Measurements from ENCODE around the gene CLGN.
A peak's percentile ranks its signal among the peaks of the same experiment; 100 is the strongest.
"Not testable (repeated sequence)": the region's sequence is repeated elsewhere in the genome, so short reads cannot be mapped to it uniquely, and the experiment has no call there.

Gene CLGN

DNA sequence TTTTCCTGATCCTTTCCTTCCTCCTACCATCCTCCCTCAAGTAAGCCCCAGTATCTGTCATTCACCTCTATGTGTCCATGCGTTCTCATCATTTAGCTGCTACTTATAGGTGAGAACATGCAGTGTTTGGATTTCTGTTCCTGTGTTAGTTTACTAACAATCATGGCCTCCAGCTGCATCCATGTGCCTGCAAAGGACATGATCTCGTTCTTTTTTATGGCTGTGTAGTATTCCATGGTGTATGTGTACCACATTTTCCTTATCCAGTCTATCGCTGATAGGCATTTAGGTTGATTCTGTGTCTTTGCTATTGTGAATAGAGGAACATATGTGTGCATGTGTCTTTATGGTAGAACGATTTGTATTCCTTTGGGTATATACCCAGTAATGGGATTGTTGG is 16.9 kb upstream of the CLGN start:
- not testable (repeated sequence) for H3K9me3 ChIP-seq (ENCODE audit: control insufficient read depth in 5 of 5, low read length in 5 of 5); H3K4me3 ChIP-seq (ENCODE audit: low read depth in 1 of 5, low read length in 5 of 5); H3K36me3 ChIP-seq (ENCODE audit: control insufficient read depth in 5 of 5, insufficient read depth in 5 of 5, low read length in 5 of 5); H3K9ac ChIP-seq (ENCODE audit: low read length in 5 of 5); H3K4me1 ChIP-seq (ENCODE audit: control insufficient read depth in 5 of 5, insufficient read depth in 5 of 5, low read length in 5 of 5); H3K27me3 ChIP-seq (ENCODE audit: control insufficient read depth in 5 of 5, insufficient read depth in 4 of 5, low read length in 5 of 5); H3K27ac ChIP-seq (ENCODE audit: low read depth, low read length)

DNA sequence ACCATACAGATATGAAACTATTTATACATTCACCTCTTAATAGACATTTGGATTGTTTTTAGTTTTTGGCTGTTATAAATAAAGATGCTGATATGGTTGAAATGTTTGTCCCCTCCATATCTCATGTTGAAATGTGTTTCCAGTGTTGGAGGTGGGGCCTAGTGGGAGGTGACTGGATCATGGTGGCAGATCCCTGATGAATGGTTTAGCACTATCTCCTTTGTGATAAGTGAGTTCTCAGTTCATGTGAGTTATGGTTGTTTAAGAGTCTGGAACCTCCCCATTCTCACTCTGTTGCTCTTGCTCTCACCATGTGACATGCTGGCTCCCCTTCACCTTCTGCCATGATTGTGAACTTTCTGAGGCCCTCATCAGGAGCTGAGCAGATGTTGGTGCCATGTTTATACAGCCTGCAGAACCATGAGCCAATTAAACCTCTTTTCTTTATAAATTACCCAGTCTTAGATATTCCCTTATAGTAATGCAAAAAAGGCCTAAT is 12.2 kb upstream of the CLGN start:
- Histone ChIP-seq H3K4me1 (ENCODE audit: control insufficient read depth in 5 of 5, insufficient read depth in 5 of 5, low read length in 5 of 5) (no peaks in the 10 kb centered on the region), H3K4me3 (ENCODE audit: low read depth in 1 of 5, low read length in 5 of 5) (no peak overlapping the region), H3K27me3 (ENCODE audit: control insufficient read depth in 5 of 5, insufficient read depth in 4 of 5, low read length in 5 of 5) (no peaks in the 10 kb centered on the region)

DNA sequence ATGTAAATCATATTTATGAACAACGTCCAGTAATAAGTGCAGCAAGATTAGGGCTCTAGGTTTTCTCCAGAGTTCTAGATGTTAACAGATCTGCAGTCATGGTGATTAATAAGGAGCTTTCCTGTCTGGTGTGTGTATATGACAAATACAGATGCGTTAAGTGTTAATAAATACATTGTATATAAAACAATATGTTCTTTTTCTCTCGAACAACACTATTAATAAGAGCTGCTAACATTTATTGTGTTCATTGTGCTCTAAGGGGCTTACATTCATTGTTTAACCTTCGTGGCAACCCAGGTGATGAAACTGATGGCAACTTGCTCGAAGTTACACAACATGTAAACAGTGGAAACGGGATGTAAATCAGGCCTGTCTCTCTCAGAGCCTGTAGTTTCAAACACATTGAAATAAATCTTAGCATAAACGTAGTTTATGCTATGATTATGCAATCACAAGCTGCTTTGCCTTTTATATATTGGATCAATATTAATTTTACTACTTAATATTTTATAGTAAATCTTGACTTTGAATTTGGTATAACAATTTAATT is 547 bp upstream of the CLGN start:
- Histone ChIP-seq H3K27me3 (ENCODE audit: control insufficient read depth in 5 of 5, insufficient read depth in 4 of 5, low read length in 5 of 5) (peaks cover 0 to 10% (median 8%) of the 10 kb centered on the region in 5 donors), H3K36me3 (ENCODE audit: control insufficient read depth in 5 of 5, insufficient read depth in 5 of 5, low read length in 5 of 5) (no peaks in the 10 kb centered on the region), H3K27ac (ENCODE audit: low read depth, low read length) (no peak overlapping the region), H3K4me1 (ENCODE audit: control insufficient read depth in 5 of 5, insufficient read depth in 5 of 5, low read length in 5 of 5) (peaks cover 0 to 16% (median 16%) of the 10 kb centered on the region in 5 donors), H3K9ac (ENCODE audit: low read length in 5 of 5) (peak overlapping the region in 1 of 5 donors; percentile 70), H3K4me3 (ENCODE audit: low read depth in 1 of 5, low read length in 5 of 5) (peak overlapping the region; percentile 59 to 92 (median 82)), H3K9me3 (ENCODE audit: control insufficient read depth in 5 of 5, low read length in 5 of 5) (no peaks in the 10 kb centered on the region)

More for the DNA sequence above, 12.2 kb upstream of the CLGN start:
- Histone ChIP-seq H3K36me3 (ENCODE audit: control insufficient read depth in 5 of 5, insufficient read depth in 5 of 5, low read length in 5 of 5) (no peaks in the 10 kb centered on the region), H3K9ac (ENCODE audit: low read length in 5 of 5) (no peak overlapping the region), H3K9me3 (ENCODE audit: control insufficient read depth in 5 of 5, low read length in 5 of 5) (peaks cover 0 to 5% (median 0%) of the 10 kb centered on the region in 5 donors), H3K27ac (ENCODE audit: low read depth, low read length) (no peak overlapping the region)

- H3K27ac ChIP-seq (ENCODE audit: low read depth, low read length): no peak overlapping the region
- peaks cover 0 to 10% (median 8%) of the 10 kb centered on the region in 5 donors for H3K27me3 ChIP-seq (ENCODE audit: control insufficient read depth in 5 of 5, insufficient read depth in 4 of 5, low read length in 5 of 5)
- peaks cover 0 to 16% (median 16%) of the 10 kb centered on the region in 5 donors for H3K4me1 ChIP-seq (ENCODE audit: control insufficient read depth in 5 of 5, insufficient read depth in 5 of 5, low read length in 5 of 5)
- H3K36me3 ChIP-seq (ENCODE audit: control insufficient read depth in 5 of 5, insufficient read depth in 5 of 5, low read length in 5 of 5): no peaks in the 10 kb centered on the region
- H3K9ac ChIP-seq (ENCODE audit: low read length in 5 of 5): no peak overlapping the region
- peak overlapping the region in 4 of 5 donors; percentile 79 to 92 (median 86) for H3K4me3 ChIP-seq (ENCODE audit: low read depth in 1 of 5, low read length in 5 of 5)
- H3K9me3 ChIP-seq (ENCODE audit: control insufficient read depth in 5 of 5, low read length in 5 of 5): peaks cover 0 to 2% (median 0%) of the 10 kb centered on the region in 5 donors
Observed at GRCh38 chr4:140426610-140427105, 790 bp downstream of the CLGN start.

DNA sequence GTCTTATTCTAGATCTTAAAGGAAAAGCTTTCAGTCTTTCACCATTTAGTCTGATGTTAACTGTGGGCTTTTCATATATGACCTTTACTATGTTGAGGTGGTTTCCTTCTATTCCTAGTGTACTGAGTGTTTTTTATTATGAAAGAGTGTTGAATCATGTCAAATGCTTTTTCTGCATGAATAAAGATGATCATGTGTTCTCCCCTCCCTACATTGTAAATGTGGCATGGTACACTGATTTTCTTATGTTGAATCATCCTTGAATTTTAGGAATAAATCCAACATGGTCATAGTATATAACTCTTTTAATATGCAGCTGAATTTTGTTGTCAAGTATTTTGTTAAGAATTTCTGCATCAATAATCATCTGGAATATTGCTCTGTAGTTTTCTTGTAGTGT is 4.3 kb downstream of the CLGN start:
- Histone ChIP-seq H3K9me3 (ENCODE audit: control insufficient read depth in 5 of 5, low read length in 5 of 5) (peaks cover 0 to 2% (median 0%) of the 10 kb centered on the region in 5 donors), H3K4me3 (ENCODE audit: low read depth in 1 of 5, low read length in 5 of 5) (no peak overlapping the region), H3K4me1 (ENCODE audit: control insufficient read depth in 5 of 5, insufficient read depth in 5 of 5, low read length in 5 of 5) (peaks cover 0 to 16% (median 16%) of the 10 kb centered on the region in 5 donors), H3K36me3 (ENCODE audit: control insufficient read depth in 5 of 5, insufficient read depth in 5 of 5, low read length in 5 of 5) (no peaks in the 10 kb centered on the region), H3K9ac (ENCODE audit: low read length in 5 of 5) (no peak overlapping the region), H3K27me3 (ENCODE audit: control insufficient read depth in 5 of 5, insufficient read depth in 4 of 5, low read length in 5 of 5) (peaks cover 0 to 10% (median 8%) of the 10 kb centered on the region in 5 donors), H3K27ac (ENCODE audit: low read depth, low read length) (no peak overlapping the region)

DNA sequence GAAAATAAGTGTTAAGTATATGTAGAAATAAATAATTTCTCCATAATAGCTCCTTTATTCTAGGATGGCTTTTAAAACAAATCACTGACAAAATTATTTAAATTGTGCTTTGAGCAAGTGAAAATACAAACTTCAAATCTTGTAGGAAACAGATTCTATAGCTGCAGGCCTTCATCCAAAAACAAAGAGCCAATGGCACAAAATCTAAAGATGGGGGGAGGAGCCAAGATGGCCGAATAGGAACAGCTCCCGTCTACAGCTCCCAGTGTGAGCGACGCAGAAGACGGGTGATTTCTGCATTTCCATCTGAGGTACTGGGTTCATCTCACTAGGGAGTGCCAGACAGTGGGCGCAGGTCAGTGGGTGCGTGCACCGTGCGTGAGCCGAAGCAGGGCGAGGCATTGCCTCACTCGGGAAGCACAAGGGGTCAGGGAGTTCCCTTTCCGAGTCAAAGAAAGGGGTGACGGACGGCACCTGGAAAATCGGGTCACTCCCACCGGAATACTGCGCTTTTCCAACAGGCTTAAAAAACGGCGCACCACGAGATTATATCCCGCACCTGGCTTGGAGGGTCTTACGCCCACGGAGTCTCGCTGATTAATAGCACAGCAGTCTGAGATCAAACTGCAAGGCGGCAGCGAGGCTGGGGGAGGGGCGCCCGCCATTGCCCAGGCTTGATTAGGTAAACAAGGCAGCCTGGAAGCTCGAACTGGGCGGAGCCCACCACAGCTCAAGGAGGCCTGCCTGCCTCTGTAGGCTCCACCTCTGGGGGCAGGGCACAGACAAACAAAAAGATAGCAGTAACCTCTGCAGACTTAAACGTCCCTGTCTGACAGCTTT is 14.1 kb downstream of the CLGN start:
- not testable (repeated sequence) for H3K9ac ChIP-seq (ENCODE audit: low read length in 5 of 5)

GRCh38 chr4:140408974-140409373 is 18.5 kb downstream of the CLGN start:
- Histone ChIP-seq H3K27me3 (ENCODE audit: control insufficient read depth in 5 of 5, insufficient read depth in 4 of 5, low read length in 5 of 5) (no peaks in the 10 kb centered on the region), H3K4me3 (ENCODE audit: low read depth in 1 of 5, low read length in 5 of 5) (no peak overlapping the region), H3K36me3 (ENCODE audit: control insufficient read depth in 5 of 5, insufficient read depth in 5 of 5, low read length in 5 of 5) (no peaks in the 10 kb centered on the region)

More for the DNA sequence above, 14.1 kb downstream of the CLGN start:
- not testable (repeated sequence) for H3K9me3 ChIP-seq (ENCODE audit: control insufficient read depth in 5 of 5, low read length in 5 of 5); H3K4me1 ChIP-seq (ENCODE audit: control insufficient read depth in 5 of 5, insufficient read depth in 5 of 5, low read length in 5 of 5); H3K4me3 ChIP-seq (ENCODE audit: low read depth in 1 of 5, low read length in 5 of 5); H3K27me3 ChIP-seq (ENCODE audit: control insufficient read depth in 5 of 5, insufficient read depth in 4 of 5, low read length in 5 of 5); H3K36me3 ChIP-seq (ENCODE audit: control insufficient read depth in 5 of 5, insufficient read depth in 5 of 5, low read length in 5 of 5); H3K27ac ChIP-seq (ENCODE audit: low read depth, low read length)

DNA sequence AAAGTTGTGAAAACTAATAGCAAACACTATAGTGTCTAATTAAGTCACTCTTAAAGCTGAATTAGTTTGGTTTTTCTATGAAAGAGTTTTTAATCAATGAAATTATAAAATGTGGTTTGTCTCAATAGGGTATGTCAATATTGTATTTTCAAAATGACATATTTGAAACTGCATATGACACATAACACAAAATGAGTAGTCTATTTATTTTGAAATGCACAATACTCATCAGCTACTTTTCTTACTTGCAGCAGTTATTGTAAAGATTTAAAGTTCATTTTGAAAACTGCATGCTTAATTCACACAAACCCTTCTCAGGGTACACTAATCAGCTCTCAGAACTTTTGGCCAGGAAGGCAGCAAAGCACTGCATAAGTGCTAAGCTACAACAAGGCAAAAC is 21.2 kb downstream of the CLGN start:
- Histone ChIP-seq H3K9me3 (ENCODE audit: control insufficient read depth in 5 of 5, low read length in 5 of 5) (no peaks in the 10 kb centered on the region), H3K36me3 (ENCODE audit: control insufficient read depth in 5 of 5, insufficient read depth in 5 of 5, low read length in 5 of 5) (no peaks in the 10 kb centered on the region), H3K27ac (ENCODE audit: low read depth, low read length) (no peak overlapping the region), H3K4me3 (ENCODE audit: low read depth in 1 of 5, low read length in 5 of 5) (no peak overlapping the region), H3K4me1 (ENCODE audit: control insufficient read depth in 5 of 5, insufficient read depth in 5 of 5, low read length in 5 of 5) (no peaks in the 10 kb centered on the region), H3K9ac (ENCODE audit: low read length in 5 of 5) (no peak overlapping the region), H3K27me3 (ENCODE audit: control insufficient read depth in 5 of 5, insufficient read depth in 4 of 5, low read length in 5 of 5) (no peaks in the 10 kb centered on the region)

More at GRCh38 chr4:140408974-140409373, 18.5 kb downstream of the CLGN start:
- H3K27ac ChIP-seq (ENCODE audit: low read depth, low read length): no peak overlapping the region
- H3K9ac ChIP-seq (ENCODE audit: low read length in 5 of 5): no peak overlapping the region
- no peaks in the 10 kb centered on the region for H3K4me1 ChIP-seq (ENCODE audit: control insufficient read depth in 5 of 5, insufficient read depth in 5 of 5, low read length in 5 of 5)
- H3K9me3 ChIP-seq (ENCODE audit: control insufficient read depth in 5 of 5, low read length in 5 of 5): no peaks in the 10 kb centered on the region

DNA sequence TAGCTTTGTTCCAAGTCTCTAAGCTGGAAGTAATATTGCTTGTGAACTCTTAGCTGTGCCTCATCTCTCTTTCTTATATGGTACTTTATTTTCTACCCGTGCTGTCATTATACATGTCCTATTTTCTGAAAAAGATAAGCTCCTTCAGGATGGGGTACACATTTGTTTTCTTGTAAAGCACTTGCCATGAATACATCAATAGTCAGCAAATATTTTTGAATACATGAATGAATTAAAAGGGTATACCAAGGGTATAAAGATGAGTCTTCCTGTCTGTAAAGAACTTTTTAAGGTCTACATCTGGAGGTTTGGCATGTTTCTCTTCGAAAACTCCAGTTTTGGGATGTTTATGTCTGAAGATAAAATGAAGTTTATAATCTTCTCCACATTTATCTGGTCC is 27.3 kb downstream of the CLGN start:
- H3K9me3 ChIP-seq (ENCODE audit: control insufficient read depth in 5 of 5, low read length in 5 of 5): no peaks in the 10 kb centered on the region
- no peak overlapping the region for H3K9ac ChIP-seq (ENCODE audit: low read length in 5 of 5)
- H3K4me3 ChIP-seq (ENCODE audit: low read depth in 1 of 5, low read length in 5 of 5): no peak overlapping the region
- no peak overlapping the region for H3K27ac ChIP-seq (ENCODE audit: low read depth, low read length)
- H3K27me3 ChIP-seq (ENCODE audit: control insufficient read depth in 5 of 5, insufficient read depth in 4 of 5, low read length in 5 of 5): peaks cover 0 to 2% (median 0%) of the 10 kb centered on the region in 5 donors
- H3K36me3 ChIP-seq (ENCODE audit: control insufficient read depth in 5 of 5, insufficient read depth in 5 of 5, low read length in 5 of 5): no peaks in the 10 kb centered on the region
- H3K4me1 ChIP-seq (ENCODE audit: control insufficient read depth in 5 of 5, insufficient read depth in 5 of 5, low read length in 5 of 5): no peaks in the 10 kb centered on the region

DNA sequence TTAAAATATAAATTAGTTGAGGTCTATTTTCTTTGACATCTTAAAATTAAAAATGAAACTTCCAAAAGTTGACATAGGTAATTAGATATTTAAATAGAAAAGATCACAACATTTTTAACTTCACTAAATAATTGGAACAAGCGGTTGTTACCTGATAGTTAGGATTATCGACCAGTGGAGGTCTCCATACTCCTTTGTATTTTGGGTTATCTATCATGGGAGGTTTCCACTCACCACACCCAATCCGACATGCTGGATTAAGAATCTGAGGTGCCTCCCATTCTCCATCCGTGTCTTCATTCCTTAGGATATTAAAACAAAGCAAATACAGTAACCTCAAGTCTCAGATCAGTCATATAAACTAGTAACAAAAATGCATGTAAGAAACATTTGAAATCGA is 31.8 kb downstream of the CLGN start:
- Histone ChIP-seq H3K27ac (ENCODE audit: low read depth, low read length) (no peak overlapping the region), H3K36me3 (ENCODE audit: control insufficient read depth in 5 of 5, insufficient read depth in 5 of 5, low read length in 5 of 5) (no peaks in the 10 kb centered on the region), H3K9me3 (ENCODE audit: control insufficient read depth in 5 of 5, low read length in 5 of 5) (no peaks in the 10 kb centered on the region), H3K27me3 (ENCODE audit: control insufficient read depth in 5 of 5, insufficient read depth in 4 of 5, low read length in 5 of 5) (peaks cover 0 to 2% (median 0%) of the 10 kb centered on the region in 5 donors), H3K4me3 (ENCODE audit: low read depth in 1 of 5, low read length in 5 of 5) (no peak overlapping the region), H3K9ac (ENCODE audit: low read length in 5 of 5) (no peak overlapping the region), H3K4me1 (ENCODE audit: control insufficient read depth in 5 of 5, insufficient read depth in 5 of 5, low read length in 5 of 5) (no peaks in the 10 kb centered on the region)
